22Rv1 (cell line): ENCODE measurements around the gene TSSC4.

Experiments used
- ZFX ChIP-seq: fragments of 450-650 bp; IDR thresholded peaks from 2 replicates; pipeline ENCODE4 v1.6.1; 2017; ENCODE audit warnings: antibody characterized with exemption, borderline replicate concordance
- TF ChIP-seq, protein P1 (sequence below): fragments of 450-650 bp; IDR thresholded peaks from 2 replicates; pipeline ENCODE4 v1.5.1; 2017; ENCODE audit warnings: mild to moderate bottlenecking

DNA sequence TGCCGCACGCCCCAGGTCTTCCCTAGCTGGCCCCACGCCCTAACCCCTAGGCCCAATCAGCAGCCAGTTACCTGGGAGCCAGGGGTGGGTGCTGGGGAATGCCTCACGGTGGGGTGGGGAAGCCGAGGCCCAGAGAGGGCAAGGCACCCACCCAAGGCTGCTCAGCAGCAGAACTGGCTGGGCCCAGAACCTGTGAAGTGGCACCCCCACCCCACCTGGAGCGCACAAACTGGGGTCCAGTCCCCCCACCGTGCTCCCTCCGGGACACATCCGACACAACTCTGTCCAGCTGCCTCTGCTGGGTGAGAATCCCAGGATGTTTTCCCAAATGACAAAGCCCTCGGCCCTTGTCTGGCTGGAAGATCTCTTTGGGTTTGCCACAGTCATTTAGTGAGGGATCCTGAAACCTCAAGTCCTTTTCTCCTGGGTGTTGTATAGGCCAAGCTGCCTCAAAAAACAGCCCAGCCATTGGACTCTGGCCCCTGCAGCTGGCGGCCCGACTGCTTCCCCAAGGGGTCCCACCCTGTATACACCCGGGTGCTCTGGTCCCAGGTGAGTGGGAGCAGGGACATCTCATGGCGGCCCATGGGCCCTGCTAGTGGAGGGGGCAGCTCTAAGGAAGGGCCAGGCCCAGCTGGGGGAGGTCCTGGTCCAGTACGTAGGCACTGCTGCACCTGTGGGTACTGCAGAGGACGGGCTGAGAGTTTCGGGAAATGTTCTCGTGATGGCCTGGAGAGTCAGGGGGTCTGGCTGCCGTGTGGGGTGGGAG is 20.9 kb downstream of the TSSC4 start:
- TF ChIP-seq, protein P1, sequence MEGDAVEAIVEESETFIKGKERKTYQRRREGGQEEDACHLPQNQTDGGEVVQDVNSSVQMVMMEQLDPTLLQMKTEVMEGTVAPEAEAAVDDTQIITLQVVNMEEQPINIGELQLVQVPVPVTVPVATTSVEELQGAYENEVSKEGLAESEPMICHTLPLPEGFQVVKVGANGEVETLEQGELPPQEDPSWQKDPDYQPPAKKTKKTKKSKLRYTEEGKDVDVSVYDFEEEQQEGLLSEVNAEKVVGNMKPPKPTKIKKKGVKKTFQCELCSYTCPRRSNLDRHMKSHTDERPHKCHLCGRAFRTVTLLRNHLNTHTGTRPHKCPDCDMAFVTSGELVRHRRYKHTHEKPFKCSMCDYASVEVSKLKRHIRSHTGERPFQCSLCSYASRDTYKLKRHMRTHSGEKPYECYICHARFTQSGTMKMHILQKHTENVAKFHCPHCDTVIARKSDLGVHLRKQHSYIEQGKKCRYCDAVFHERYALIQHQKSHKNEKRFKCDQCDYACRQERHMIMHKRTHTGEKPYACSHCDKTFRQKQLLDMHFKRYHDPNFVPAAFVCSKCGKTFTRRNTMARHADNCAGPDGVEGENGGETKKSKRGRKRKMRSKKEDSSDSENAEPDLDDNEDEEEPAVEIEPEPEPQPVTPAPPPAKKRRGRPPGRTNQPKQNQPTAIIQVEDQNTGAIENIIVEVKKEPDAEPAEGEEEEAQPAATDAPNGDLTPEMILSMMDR = no peak
- TF ChIP-seq ZFX = no peak
